ENCODE measurements around the gene EIF2B1. TPM values are rescaled to one million over a fixed set of nuclear protein-coding genes. Genes with fewer than 3 reads are reported as not detected.
"Not testable (repeated sequence)": the region's sequence is repeated elsewhere in the genome, so short reads cannot be mapped to it uniquely, and the experiment has no call there.

The EIF2B1 gene
- total RNA-seq, 1 donor from 2014 or later, result 23.9 TPM

GRCh38 chr12:123621101-123621500 lies 12.4 kb downstream of the EIF2B1 start:
- DNase-seq (ENCODE audit: low spot score), result no peak
- ATAC-seq, result no peak

GRCh38 chr12:123617580-123617979 lies 15.9 kb downstream of the EIF2B1 start:
- ATAC-seq, result no peak
- DNase-seq (ENCODE audit: low spot score), result no peak

GRCh38 chr12:123617144-123617543 lies 16.3 kb downstream of the EIF2B1 start:
- ATAC-seq, result no peak
- no peak for DNase-seq (ENCODE audit: low spot score)

- ATAC-seq, result no peak
- no peak for DNase-seq (ENCODE audit: low spot score)
Measured at GRCh38 chr12:123614531-123614930, 19.0 kb downstream of the EIF2B1 start.

- no peak for ATAC-seq
- no peak for DNase-seq (ENCODE audit: low spot score)
Measured at GRCh38 chr12:123614110-123614509, 19.4 kb downstream of the EIF2B1 start.

- DNase-seq (ENCODE audit: low spot score) (no peak), ATAC-seq (no peak)
Measured at GRCh38 chr12:123608182-123608581, 25.3 kb downstream of the EIF2B1 start.

- DNase-seq (ENCODE audit: low spot score) (no peak), ATAC-seq (no peak)
Measured at GRCh38 chr12:123607756-123608155, 25.7 kb downstream of the EIF2B1 start.

GRCh38 chr12:123603495-123603894 lies 30.0 kb downstream of the EIF2B1 start:
- not testable (repeated sequence) for ATAC-seq

GRCh38 chr12:123602651-123603195 lies 30.8 kb downstream of the EIF2B1 start:
- no peak for ATAC-seq
- DNase-seq (ENCODE audit: low spot score), result no peak

More at GRCh38 chr12:123603495-123603894, 30.0 kb downstream of the EIF2B1 start:
- not testable (repeated sequence) for DNase-seq (ENCODE audit: low spot score)

- ATAC-seq (peak; percentile 95), DNase-seq (ENCODE audit: low spot score) (peak; percentile 84)
Measured at GRCh38 chr12:123601602-123602489, 31.6 kb downstream of the EIF2B1 start, which contains the start of gene DDX55. DDX55 (plus strand) TSS chr12:123602099; CDS start chr12:123602149, 50 bp downstream.

GRCh38 chr12:123599721-123600120 lies 33.8 kb downstream of the EIF2B1 start:
- no peak for DNase-seq (ENCODE audit: low spot score)
- ATAC-seq, result no peak

GRCh38 chr12:123599310-123599709 lies 34.2 kb downstream of the EIF2B1 start:
- ATAC-seq (no peak), DNase-seq (ENCODE audit: low spot score) (no peak)

GRCh38 chr12:123598522-123598921 lies 35.0 kb downstream of the EIF2B1 start:
- no peak for DNase-seq (ENCODE audit: low spot score)
- no peak for ATAC-seq

- no peak for ATAC-seq
Measured at GRCh38 chr12:123597100-123597499, 36.4 kb downstream of the EIF2B1 start.

GRCh38 chr12:123595729-123596128 lies 37.8 kb downstream of the EIF2B1 start:
- ATAC-seq (peak; percentile 74), DNase-seq (ENCODE audit: low spot score) (no peak)

More at GRCh38 chr12:123597100-123597499, 36.4 kb downstream of the EIF2B1 start:
- DNase-seq (ENCODE audit: low spot score), result no peak

GRCh38 chr12:123591702-123592481 lies 41.6 kb downstream of the EIF2B1 start:
- ATAC-seq (peak; percentile 75), DNase-seq (ENCODE audit: low spot score) (no peak)

GRCh38 chr12:123580772-123581171 lies 52.7 kb downstream of the EIF2B1 start:
- ATAC-seq (no peak), DNase-seq (ENCODE audit: low spot score) (peak; percentile 21)

- ATAC-seq; DNase-seq (ENCODE audit: low spot score): not testable (repeated sequence)
Measured at GRCh38 chr12:123578829-123579228, 54.7 kb downstream of the EIF2B1 start.

GRCh38 chr12:123578243-123578642 lies 55.2 kb downstream of the EIF2B1 start:
- no peak for DNase-seq (ENCODE audit: low spot score)
- ATAC-seq, result no peak

- DNase-seq (ENCODE audit: low spot score), result no peak
Measured at GRCh38 chr12:123576611-123577010, 56.9 kb downstream of the EIF2B1 start.

GRCh38 chr12:123573870-123574269 lies 59.6 kb downstream of the EIF2B1 start:
- DNase-seq (ENCODE audit: low spot score), result no peak

More at GRCh38 chr12:123576611-123577010, 56.9 kb downstream of the EIF2B1 start:
- ATAC-seq, result no peak

More at GRCh38 chr12:123573870-123574269, 59.6 kb downstream of the EIF2B1 start:
- no peak for ATAC-seq
